K562 (cell line): ENCODE measurements around the gene TRPC4AP. TPM values are rescaled to one million over a fixed set of nuclear protein-coding genes. Genes with fewer than 3 reads are reported as not detected.

Experiments used
- ATAC-seq: fragments of 200-7000 bp; cut with Tn5 transposase; 3 replicates; pipeline ENCODE4 v1.9.1; 2020; ENCODE audit warnings: moderate library complexity
- BruUV-seq: library from RNA; stranded (reverse); fragments of 400-500 nt; replicated peaks from 2 replicates; lab custom pipeline; 2021; lab: Mats Ljungman, UMichigan
- CTCF ChIA-PET: fragments of 300-600 bp; formaldehyde crosslinking; extraction: SDS; loops from one replicate; lab custom pipeline; 2021; ENCODE audit warnings: low intra/inter-chr PET ratio; lab: Yijun Ruan, JAX
- POLR2A ChIA-PET: fragments of 300-600, 350-650 bp; sonication (Branson Sonifier 250); formaldehyde crosslinking; extraction: SDS; loops from one replicate; lab custom pipeline; 2021; ENCODE audit warnings: antibody characterized with exemption, inconsistent platforms; lab: Yijun Ruan, JAX
- DNase-seq, 4 experiments: peaks; one replicate each; pipeline versions ENCODE4 v3.0.0 to v3.0.0-alpha.2; 2011 to 2018; ENCODE audit warnings: low spot score in 3 of 4, mixed read lengths in 3 of 4; ENCODE audit errors: extremely low read depth in 1 of 4
- FAIRE-seq: peaks from 2 replicates; lab custom pipeline; 2011; peaks lifted over from hg19 to GRCh38; lab: Jason Lieb, UNC
- H2AFZ ChIP-seq: 2 replicates; pipeline ENCODE4 v1.6.0; 2011; ENCODE audit warnings: low read depth, low read length, control low read depth, inconsistent platforms
- H3K27ac ChIP-seq: fragments of 200-600 bp; 3 replicates; pipeline ENCODE4 v1.8.0; 2011; ENCODE audit warnings: low read depth, mild to moderate bottlenecking, control low read depth, inconsistent platforms, low read length, moderate library complexity, mixed read lengths; ENCODE audit errors: extremely low read depth
- H3K27me3 ChIP-seq, 2 experiments: fragments of 300-600 bp in 1 of 2; 2 replicates in 1 of 2; 3 replicates in 1 of 2; pipeline versions ENCODE4 v1.6.0 to v1.8.0; 2011; ENCODE audit warnings: inconsistent platforms in 2 of 2, low read length in 2 of 2, mild to moderate bottlenecking in 1 of 2, mixed read lengths in 1 of 2, moderate library complexity in 1 of 2; ENCODE audit not compliant: control insufficient read depth in 2 of 2, insufficient read depth in 2 of 2
- H3K36me3 ChIP-seq: fragments of 300-600 bp; 3 replicates; pipeline ENCODE4 v1.8.0; 2011; ENCODE audit warnings: mild to moderate bottlenecking, low read length, inconsistent platforms; ENCODE audit not compliant: control insufficient read depth, insufficient read depth
- H3K4me1 ChIP-seq, 2 experiments: fragments of 200-600 bp in 1 of 2; replicated peaks in 1 of 2; 2 replicates in 1 of 2; 3 replicates in 1 of 2; pipeline versions ENCODE4 v1.5.1 to v1.8.0; 2011; ENCODE audit warnings: inconsistent platforms in 2 of 2, low read length in 2 of 2, mild to moderate bottlenecking in 1 of 2, mixed read lengths in 1 of 2, moderate library complexity in 1 of 2; ENCODE audit not compliant: control insufficient read depth in 2 of 2, insufficient read depth in 2 of 2
- H3K4me2 ChIP-seq: 2 replicates; pipeline ENCODE4 v1.6.1; 2011; ENCODE audit warnings: low read length, control low read depth, inconsistent platforms, mixed read lengths; ENCODE audit not compliant: insufficient read depth
- H3K4me3 ChIP-seq: fragments of 200-600 bp; sonication (generic), shearing (Covaris generic); 2 replicates; pipeline ENCODE4 v1.5.1; 2016; ENCODE audit warnings: control low read depth, inconsistent platforms
- H3K79me2 ChIP-seq: fragments of 200-600 bp; 3 replicates; pipeline ENCODE4 v1.8.0; 2011; ENCODE audit warnings: low read length, inconsistent platforms; ENCODE audit not compliant: control insufficient read depth, insufficient read depth
- H3K9ac ChIP-seq, 2 experiments: 2 replicates each; pipeline versions ENCODE4 v1.6.0 to v1.6.1; 2011; ENCODE audit warnings: low read depth in 2 of 2, low read length in 2 of 2, control low read depth in 1 of 2, inconsistent platforms in 1 of 2, mild to moderate bottlenecking in 1 of 2, mixed read lengths in 1 of 2; ENCODE audit not compliant: insufficient read depth in 1 of 2
- H3K9me1 ChIP-seq: one replicate; pipeline ENCODE4 v1.6.0; 2011; ENCODE audit warnings: inconsistent platforms, mild to moderate bottlenecking, low read length, moderate library complexity; ENCODE audit not compliant: control insufficient read depth, insufficient read depth
- H3K9me3 ChIP-seq: replicated peaks from 2 replicates; pipeline ENCODE4 v1.5.1; 2011; ENCODE audit warnings: low read depth, low read length, inconsistent platforms; ENCODE audit not compliant: control insufficient read depth, insufficient read depth
- H4K20me1 ChIP-seq: replicated peaks from 2 replicates; pipeline ENCODE4 v1.6.1; 2011; ENCODE audit warnings: low read length, inconsistent platforms, mixed read lengths; ENCODE audit not compliant: control insufficient read depth, insufficient read depth
- ATF3 ChIP-seq, 2 experiments: fragments of 450-650 bp in 1 of 2; sonication (generic) in 1 of 2; formaldehyde crosslinking in 1 of 2; IDR thresholded peaks in 1 of 2; conservative IDR thresholded peaks in 1 of 2; 2 replicates each; pipeline versions ENCODE4 v1.6.1 to v1.8.1; 2016 to 2023; ENCODE audit warnings: mild to moderate bottlenecking in 2 of 2, moderate library complexity in 2 of 2, inconsistent platforms in 1 of 2, missing genetic modification reagents in 1 of 2
- CEBPG ChIP-seq, 3 experiments: fragments of 200-800 bp in 1 of 3; sonication (Bioruptor generic) in 1 of 3; sonication (generic) in 1 of 3; formaldehyde crosslinking in 1 of 3; IDR thresholded peaks in 2 of 3; conservative IDR thresholded peaks in 1 of 3; 2 replicates each; pipeline versions ENCODE4 v1.6.1 to v1.8.0; 2016 to 2022; ENCODE audit warnings: missing compliant biosample characterization in 2 of 3, missing genetic modification characterization in 2 of 3, mild to moderate bottlenecking in 1 of 3, missing genetic modification reagents in 1 of 3
- SMARCB1 ChIP-seq: IDR thresholded peaks from 2 replicates; pipeline ENCODE4 v1.6.1; 2011; ENCODE audit warnings: improper control_type of control experiment, low read depth; ENCODE audit not compliant: insufficient read length
- ZNF311 ChIP-seq: fragments of 250-450 bp; sonication (Bioruptor Pico); IDR thresholded peaks from 2 replicates; pipeline ENCODE4 v1.4.0; 2020; ENCODE audit warnings: mild to moderate bottlenecking, moderate library complexity
- WGBS: fragments of 100-300 bp; shearing (Covaris generic); methylation state at CpG from one replicate; pipeline ENCODE4 v1.1.6; 2016; ENCODE audit warnings: low coverage, mixed read lengths; ENCODE audit not compliant: insufficient coverage; ENCODE audit errors: missing lambda C conversion rate; 5-methylcytosine and 5-hydroxymethylcytosine counted together
- in situ Hi-C: fragments of 300-500 bp; cut with MboI; formaldehyde crosslinking; loops from 4 replicates; pipeline ENCODE4 v1.15.0; 2018; ENCODE audit warnings: inconsistent platforms, mixed read lengths
- intact Hi-C: fragments of 100-400 bp; cut with micrococcal nuclease; formaldehyde crosslinking; loops from 2 replicates; pipeline ENCODE4 v1.14.2; 2022
- polyA plus RNA-seq, 8 experiments: library from polyadenylated mRNA; depleted of rRNA in 4 of 8; stranded (reverse) in 5 of 8; unstranded in 3 of 8; fragments of >200 nt; fragmentation: Nextera tagmentation in 2 of 8; fragmentation: Illumina TruSeq in 1 of 8; extraction: Ambion mirVana in 2 of 8; extraction: Trizol in 1 of 8; gene quantifications; 2 replicates each; pipeline versions ENCODE4 v1.2.1 to v1.2.3, GENCODE V29; 2011 to 2014; ENCODE audit warnings: inconsistent platforms in 1 of 8, missing spikeins in 1 of 8
- total RNA-seq, 7 experiments: library from RNA; depleted of rRNA in 6 of 7; stranded (reverse); fragments of >200 nt in 6 of 7; fragmentation: Illumina TruSeq in 2 of 7; extraction: Trizol in 2 of 7; gene quantifications; 2 replicates each; pipeline versions ENCODE4 v1.2.1 to v1.2.3, GENCODE V29; 2011 to 2021; ENCODE audit warnings: low replicate concordance in 1 of 7

Gene TRPC4AP
- total and polyA plus RNA-seq, 9 of the 15 experiments (the other 6 are each of a cell fraction or from before 2014, with no cell fraction given): 2.3 to 70.3 (median 33.3) TPM

GRCh38 chr20:35111141-35111888 is 18.7 kb upstream of the TRPC4AP start:
- Histone ChIP-seq H2AFZ (no peak overlapping the region), H3K27ac (peak overlapping the region; percentile 3; the same call in 1 of the 3 replicates), H3K9me1 (no peaks in the 10 kb centered on the region), H3K4me1 (peaks cover 9 to 13% of the 10 kb centered on the region in 2 experiments; a peak in 4 of 5 replicates), H3K79me2 (no peaks in the 10 kb centered on the region), H3K27me3 (no peaks in the 10 kb centered on the region), H3K9ac (no peak overlapping the region), H3K4me3 (no peak overlapping the region), H3K9me3 (no peaks in the 10 kb centered on the region), H3K4me2 (no peak overlapping the region), H3K36me3 (peaks cover 16% of the 10 kb centered on the region; the same call in 2 of the 3 replicates), H4K20me1 (no peaks in the 10 kb centered on the region)
- ChIA-PET POLR2A (interaction anchor here (0.8 kb wide), 1 partner anchor 18 kb away, joined by 3 read pairs; no protein-coding TSS in a partner anchor), CTCF (no interaction called here)
- ATAC-seq (no peak), DNase-seq (no peak), FAIRE-seq (no peak)
- 55% methylated on average over 4 of the region's 4 CpGs for WGBS
- peak; percentile 58; the same call in 1 of the 2 replicates for TF ChIP-seq ATF3 (IDR thresholded peaks at IDR 0.05)
- TF ChIP-seq ATF3 (CRISPR knock-in tag; conservative IDR thresholded peaks at IDR 0.05): no peak
- no peak for TF ChIP-seq SMARCB1
- TF ChIP-seq CEBPG (CRISPR knock-in tag; IDR thresholded peaks at IDR 0.05): no peak
- peak in 1 of 2 experiments; percentile 74; a peak in 2 of 4 replicates for TF ChIP-seq CEBPG (tag; conservative IDR thresholded peaks at IDR 0.05 in 1 of 2, IDR thresholded peaks at IDR 0.05 in 1 of 2)
- 0 out of 2 replicates have a peak, but pooled peaks have one; percentile 24 for TF ChIP-seq ZNF311 (CRISPR knock-in tag)
- BruUV-seq: no TSS peak
- intact Hi-C loops (no loop called here), in situ Hi-C loops (no loop called here)
